Endometrial microvascular endothelial cells (primary cell): ENCODE results near the gene PDE6B. TPM values are rescaled to one million over a fixed set of nuclear protein-coding genes. Genes with fewer than 3 reads are reported as not detected.
"Not testable (repeated sequence)": the region's sequence is repeated elsewhere in the genome, so short reads cannot be mapped to it uniquely, and the experiment has no call there.

ENCODE experiments used
- in situ Hi-C: cut with HindIII; loops from 2 replicates; pipeline ENCODE4 v1.10.0; 2017; ENCODE audit warnings: low sequenced_read_pairs, low pct_unique_long_range_greater_than_20kb; ENCODE audit errors: inconsistent ontology term
- total RNA-seq: library from RNA; depleted of rRNA; stranded (reverse); fragments of >200 nt; gene quantifications from one replicate; pipeline ENCODE4 v1.2.3, GENCODE V29; 2015; ENCODE audit errors: inconsistent ontology term

The PDE6B gene
- total RNA-seq, 1 donor from 2014 or later, result not detected

DNA sequence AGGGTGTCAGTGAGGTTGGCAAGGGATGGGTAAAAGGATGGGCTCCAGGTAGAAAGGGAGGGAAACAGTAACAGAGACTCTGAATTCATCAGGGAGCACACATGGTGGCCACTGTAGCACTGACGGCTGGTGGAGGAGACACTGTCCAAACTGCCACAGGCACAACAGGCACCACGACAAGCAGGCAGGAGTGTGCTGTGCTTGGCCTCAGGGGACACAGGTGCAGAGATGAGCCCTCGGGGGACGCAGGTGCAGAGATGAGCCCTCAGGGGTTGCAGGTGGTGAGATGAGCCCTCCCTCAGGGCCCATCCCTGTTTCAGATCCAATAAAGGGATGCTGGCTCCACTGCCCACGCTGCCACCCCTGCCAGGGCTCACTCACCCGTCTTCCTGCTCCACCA is 7.6 kb downstream of the PDE6B start:
- in situ Hi-C loops, result no loop called here

GRCh38 chr4:633406-633805 is 8.0 kb downstream of the PDE6B start:
- in situ Hi-C loops, result no loop called here

- in situ Hi-C loops, result no loop called here
Measured at GRCh38 chr4:633976-634598, 8.7 kb downstream of the PDE6B start.

DNA sequence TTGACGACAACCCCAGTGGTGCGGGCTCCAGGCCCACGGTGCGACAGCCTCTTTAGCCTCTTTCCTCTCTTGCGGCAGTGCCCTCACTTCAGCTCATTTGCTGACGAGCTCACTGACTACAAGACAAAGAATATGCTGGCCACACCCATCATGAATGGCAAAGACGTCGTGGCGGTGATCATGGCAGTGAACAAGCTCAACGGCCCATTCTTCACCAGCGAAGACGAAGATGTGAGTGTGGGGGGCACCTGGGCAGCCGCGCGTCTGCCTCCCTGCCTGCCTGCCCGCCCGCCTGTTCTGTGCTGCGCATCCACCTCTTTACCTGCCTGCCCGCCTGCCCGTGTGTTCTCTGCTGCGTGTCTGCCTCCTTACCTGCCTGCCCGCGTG is 9.2 kb downstream of the PDE6B start:
- in situ Hi-C loops, result no loop called here

DNA sequence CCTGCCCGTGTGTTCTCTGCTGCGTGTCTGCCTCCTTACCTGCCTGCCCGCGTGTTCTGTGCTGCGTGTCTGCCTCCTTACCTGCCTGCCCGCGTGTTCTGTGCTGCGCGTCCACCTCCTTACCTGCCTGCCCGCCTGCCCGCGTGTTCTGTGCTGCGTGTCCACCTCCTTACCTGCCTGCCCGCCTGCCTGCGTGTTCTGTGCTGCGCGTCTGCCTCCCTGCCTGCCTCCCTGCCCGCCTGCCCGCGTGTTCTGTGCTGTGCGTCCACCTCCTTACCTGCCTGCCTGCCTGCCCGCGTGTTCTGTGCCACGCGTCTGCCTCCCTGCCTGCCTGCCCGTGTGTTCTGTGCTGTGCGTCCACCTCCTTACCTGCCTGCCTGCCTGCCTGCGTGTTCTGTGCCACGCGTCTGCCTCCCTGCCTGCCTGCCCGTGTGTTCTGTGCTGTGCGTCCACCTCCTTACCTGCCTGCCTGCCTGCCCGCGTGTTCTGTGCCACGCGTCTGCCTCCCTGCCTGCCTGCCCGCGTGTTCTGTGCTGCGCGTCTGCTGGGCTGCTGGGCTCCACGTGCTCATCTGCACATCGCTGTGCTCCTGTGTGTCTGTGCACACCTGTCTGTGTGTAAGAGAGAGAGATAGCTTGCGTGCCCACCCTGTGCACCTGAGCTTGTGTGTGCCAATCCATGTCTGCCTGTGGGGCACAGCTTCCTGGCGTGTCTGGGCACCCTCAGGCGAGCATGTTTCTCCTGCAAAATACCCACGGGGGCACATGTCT is 9.9 kb downstream of the PDE6B start:
- in situ Hi-C loops, result not testable (repeated sequence)

DNA sequence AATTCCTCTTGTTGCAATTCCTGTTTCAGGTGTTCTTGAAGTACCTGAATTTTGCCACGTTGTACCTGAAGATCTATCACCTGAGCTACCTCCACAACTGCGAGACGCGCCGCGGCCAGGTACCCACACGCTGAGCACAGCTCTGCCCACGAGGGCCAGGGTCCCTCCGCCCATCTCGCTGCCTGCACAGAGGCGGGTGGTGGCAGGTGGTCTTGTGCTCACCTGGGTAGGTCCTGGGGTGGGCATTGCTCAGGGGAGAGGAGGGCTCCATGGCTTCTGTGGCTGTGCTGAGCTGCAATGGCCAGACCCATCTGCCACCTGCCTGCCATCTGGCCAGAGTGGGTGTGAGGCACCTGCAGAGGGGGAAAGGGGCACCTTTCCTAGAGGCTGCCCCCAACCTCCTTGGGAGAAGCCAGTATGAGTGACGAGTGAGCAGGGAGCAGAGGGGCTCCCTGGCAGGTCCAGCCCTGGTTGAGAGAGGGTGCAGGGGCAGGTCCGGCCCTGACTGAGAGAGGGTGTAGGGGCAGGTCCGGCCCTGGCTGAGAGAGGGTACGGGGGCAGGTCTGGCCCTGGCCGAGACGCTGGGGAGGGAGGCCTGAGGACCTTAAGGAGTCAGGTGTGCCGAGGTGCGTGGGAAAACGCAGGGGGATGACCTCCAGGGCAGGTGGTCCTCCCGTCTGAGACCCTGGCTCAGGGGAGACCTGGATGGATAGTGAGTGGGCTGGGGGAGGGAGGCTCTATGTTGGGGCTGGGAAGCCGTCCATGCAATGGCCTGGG is 10.7 kb downstream of the PDE6B start:
- in situ Hi-C loops, result no loop called here

- in situ Hi-C loops, result no loop called here
Measured at GRCh38 chr4:636628-637159, 11.3 kb downstream of the PDE6B start.

DNA sequence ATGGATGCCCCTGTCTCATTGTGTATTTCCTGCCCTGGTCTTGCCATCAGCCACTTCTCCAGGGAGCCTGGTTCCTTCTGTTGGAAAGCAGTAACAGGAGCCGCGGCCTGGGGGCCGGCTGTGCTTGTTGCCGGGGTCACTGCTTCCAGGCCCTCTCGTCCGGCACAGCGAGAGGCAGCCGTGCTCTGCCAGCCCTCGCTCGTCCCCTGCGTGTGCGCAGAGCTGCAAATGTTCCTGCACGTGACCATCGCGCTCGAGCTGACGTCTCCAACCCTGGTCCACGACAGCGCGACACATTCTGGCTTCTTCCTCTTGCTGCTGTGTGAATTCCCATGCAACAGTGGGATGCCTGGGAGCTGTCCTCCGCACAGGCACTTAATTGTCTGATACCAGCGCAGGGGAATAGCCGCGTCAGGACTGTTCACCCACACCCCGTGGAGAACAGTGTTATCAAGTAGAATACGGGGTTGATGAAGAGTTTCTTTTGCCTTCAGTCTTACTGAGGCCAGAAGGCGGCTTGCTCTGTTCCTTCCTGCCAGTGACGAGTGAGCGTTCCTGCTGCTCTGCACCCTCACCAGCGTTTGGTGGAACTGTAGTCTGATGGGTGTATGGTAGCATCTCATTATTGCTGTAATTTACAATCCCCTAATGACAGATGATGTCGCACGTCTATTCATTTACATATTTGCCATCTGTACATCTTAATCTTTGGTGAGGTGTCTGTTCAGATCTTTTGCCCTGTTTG is 12.3 kb downstream of the PDE6B start:
- in situ Hi-C loops, result no loop called here

DNA sequence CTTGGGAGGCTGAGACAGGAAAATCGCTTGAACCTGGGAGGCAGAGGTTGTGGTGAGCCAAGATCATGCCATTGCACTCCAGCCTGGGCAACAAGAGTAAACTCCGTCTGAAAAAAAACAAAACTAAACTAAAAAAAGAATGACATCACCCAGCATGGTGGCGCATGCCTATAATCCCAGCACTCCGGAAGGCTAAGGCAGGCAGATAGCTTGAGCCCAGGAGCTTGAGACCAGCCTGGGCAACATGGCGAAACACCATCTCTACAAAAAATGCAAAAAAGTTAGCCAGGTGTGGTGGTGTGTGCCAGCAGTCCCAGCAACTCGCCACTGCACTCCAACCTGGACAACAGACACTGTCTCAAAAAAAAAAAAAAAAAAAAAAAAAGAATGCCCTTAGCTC is 17.0 kb downstream of the PDE6B start:
- in situ Hi-C loops, result not testable (repeated sequence)

GRCh38 chr4:646460-646859 is 21.1 kb downstream of the PDE6B start:
- in situ Hi-C loops, result no loop called here

GRCh38 chr4:647481-647880 is 22.1 kb downstream of the PDE6B start:
- in situ Hi-C loops, result no loop called here

GRCh38 chr4:648579-649292 is 23.4 kb downstream of the PDE6B start:
- in situ Hi-C loops, result no loop called here

GRCh38 chr4:649293-649625 is 23.9 kb downstream of the PDE6B start:
- in situ Hi-C loops, result no loop called here

- in situ Hi-C loops, result no loop called here
Measured at GRCh38 chr4:649751-650310, 24.5 kb downstream of the PDE6B start.

GRCh38 chr4:650461-650860 is 25.1 kb downstream of the PDE6B start:
- in situ Hi-C loops, result no loop called here

GRCh38 chr4:650951-651883 is 25.8 kb downstream of the PDE6B start:
- in situ Hi-C loops, result no loop called here

DNA sequence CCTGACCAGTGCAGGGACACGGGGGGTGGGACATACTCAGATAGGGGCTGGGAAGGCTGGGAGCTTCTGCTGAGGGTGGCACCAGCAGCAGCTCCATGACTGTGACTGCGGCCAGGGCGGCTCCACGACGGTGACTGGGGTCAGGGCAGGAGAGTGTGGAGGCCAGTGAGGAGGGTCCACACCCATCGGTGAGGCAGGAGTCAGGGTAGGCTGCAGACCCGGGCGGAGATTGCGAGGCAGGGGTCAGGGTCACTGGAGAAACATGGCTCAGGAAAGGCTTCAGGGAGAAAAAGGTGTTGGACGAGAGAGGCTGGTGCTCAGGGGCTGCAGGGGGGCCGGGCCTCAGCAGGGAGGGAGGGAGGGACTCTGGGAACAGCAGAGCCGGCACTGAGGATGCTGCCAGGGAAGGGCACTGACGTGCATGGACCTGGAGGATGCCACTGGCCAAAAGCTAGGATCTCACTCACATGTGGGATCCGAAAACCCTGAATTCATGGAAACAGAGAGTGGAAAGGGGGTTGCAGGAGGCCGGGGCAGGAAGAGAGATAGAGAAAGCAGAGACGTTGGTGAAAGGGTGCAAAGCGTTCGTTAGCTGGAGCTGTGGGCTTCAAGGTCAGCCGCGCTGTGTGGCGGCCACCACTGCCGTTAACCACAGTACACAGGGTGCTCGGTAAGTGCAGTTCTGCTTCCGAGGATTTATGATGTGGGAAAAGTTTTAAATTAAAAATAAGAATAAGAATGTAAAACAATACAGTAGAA is 26.7 kb downstream of the PDE6B start:
- in situ Hi-C loops, result no loop called here
